HG03066 (cell line): ENCODE measurements around the gene ASB10.

Source experiments
- ATAC-seq: cut with Tn5 transposase; IDR thresholded peaks from one replicate; pipeline ENCODE4 v1.9.1; 2021; ENCODE audit warnings: low read depth; ENCODE audit not compliant: unreplicated experiment

Gene ASB10

GRCh38 chr7:151137791-151138152 is 49.3 kb downstream of the ASB10 start:
- no peak for ATAC-seq

DNA sequence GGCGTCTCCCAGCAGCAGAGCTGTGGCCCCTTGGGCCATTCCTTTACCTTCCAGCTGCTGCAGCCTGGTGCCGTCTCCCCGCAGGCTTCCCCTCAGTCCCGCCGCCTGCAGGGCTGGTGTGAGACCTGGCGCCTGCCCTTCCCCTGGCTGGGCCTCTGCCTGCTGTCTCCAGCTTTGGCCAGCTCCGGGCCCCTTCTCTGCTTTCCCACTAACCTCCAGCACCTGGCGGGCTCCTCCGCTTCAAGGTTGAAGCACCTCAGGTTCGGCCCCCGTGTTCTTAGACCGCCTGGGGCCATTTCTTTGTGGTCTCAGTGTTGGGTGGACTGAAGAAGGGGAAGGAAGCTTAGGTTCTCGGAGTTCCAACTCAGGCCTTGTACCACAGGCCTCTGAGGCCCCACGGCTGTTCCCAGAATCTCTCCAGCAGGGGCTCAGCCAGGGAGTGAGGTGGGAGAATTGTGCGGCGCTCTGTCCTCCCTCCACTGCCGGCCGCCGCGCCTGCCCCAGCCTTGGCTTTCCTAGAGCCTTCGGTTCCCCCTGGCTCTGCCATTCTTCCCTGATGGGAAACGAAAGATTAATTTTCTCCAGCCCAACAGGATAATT is 49.9 kb downstream of the ASB10 start:
- ATAC-seq: no peak

DNA sequence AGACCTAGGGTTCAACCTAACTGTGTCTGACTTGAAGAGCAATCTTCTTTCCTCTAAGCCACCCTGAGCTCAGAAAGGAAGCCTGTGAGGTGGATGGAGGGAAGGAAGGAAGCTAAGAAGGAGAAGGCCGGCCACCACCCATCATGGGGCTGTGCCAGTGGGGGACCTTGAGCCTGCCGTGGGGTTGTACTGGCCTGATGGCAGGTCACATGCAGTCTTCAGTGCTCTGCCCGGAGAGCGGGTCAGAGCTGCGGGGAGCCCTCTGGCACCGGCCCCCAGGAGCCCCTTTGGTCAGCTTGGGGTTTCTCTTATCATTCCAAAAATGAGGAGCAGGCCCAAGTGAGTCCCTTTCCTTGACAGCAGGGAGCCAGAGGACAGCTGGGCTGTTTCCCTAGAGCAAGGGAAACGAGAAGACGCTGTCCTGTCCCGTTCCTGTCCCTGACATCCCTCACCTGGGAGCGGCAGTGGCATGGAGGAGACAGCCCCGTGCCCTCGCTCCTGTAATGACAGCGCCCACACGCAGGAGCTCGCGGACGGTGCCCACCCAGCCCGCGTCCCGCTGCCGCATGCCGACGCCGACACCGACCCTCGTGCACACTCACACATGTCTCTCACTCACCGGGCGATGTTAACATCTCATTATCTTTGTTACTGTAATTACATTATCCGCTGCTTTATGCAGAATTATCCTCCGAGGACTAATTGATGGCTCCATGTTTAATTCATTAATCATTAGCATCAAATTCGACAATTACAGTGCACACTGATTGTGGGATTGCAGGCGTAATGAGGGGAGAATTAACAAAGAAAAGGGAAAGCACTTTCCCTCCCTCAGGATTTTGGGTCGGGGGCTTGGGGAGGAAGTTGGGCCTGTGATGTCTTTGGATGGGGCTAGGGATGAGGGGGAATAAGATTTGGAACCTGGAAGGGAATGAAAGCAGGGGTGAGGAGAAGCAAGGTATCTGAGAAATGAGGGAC is 50.9 kb downstream of the ASB10 start:
- ATAC-seq: no peak

GRCh38 chr7:151135525-151135845 is 51.6 kb downstream of the ASB10 start:
- ATAC-seq: no peak

- ATAC-seq: no peak
Measured at GRCh38 chr7:151134743-151135524, 52.1 kb downstream of the ASB10 start.

DNA sequence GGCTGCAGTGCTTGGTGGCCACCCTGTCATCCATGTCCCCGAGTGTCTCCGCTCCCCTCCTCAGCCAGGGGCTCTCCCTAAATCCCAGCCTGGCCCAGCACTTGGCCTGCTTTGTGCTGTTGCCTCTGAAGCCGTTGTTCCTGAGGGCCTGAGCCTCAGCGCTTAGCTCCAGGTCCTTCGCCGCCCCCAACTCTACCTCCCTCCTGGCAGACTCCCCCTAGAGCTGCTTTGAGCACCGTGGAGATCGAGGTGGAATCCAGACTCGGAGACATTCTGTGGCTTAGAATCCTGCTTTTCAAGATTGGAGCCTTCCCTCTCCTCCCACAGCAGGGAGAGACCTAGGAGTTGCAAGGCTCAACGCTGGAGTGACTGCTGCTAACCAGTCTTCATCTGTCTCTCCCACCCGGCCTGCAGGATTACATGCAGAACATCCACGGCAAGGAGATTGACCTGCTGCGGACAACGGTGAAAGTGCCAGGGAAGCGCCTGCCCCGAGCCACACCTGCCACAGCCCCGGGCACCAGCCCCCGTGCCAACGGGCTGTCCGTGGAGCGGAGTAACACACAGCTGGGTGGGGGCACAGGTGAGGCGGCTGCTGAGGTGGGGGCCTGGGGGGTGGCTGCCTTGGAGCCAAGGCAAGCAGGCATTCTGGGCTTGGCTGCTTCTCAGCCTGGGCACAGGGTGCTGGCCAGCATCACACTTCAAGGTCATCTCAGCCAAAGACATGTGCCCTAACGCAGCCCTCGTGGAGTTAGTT is 52.9 kb downstream of the ASB10 start:
- no peak for ATAC-seq

GRCh38 chr7:151133266-151133985 is 53.6 kb downstream of the ASB10 start:
- no peak for ATAC-seq

GRCh38 chr7:151132461-151133205 is 54.4 kb downstream of the ASB10 start:
- ATAC-seq: no peak

- ATAC-seq: no peak
Measured at GRCh38 chr7:151131592-151132293, 55.3 kb downstream of the ASB10 start.

- no peak for ATAC-seq
Measured at GRCh38 chr7:151131224-151131591, 55.8 kb downstream of the ASB10 start.

DNA sequence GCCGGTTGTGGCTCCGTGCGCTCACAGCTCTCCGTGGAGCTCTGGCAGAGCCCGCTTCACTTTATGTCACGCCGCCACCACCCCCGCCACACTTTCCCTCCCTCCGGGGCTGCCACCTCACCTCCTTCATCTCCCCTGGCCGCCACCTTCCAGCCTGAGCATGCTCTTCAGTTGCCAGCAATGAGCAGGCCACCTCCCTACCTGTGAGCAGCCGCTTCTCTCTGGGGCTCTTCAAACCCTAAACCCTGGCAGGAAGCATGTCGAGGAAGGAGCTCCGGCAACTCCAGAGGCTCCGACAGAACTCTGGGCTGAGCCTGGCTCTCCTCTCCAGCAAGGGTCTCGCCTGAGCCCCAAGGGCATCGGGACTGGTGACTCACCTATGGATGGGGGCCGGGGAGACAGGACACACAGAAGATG is 56.3 kb downstream of the ASB10 start:
- no peak for ATAC-seq

GRCh38 chr7:151129960-151130591 is 57.0 kb downstream of the ASB10 start:
- ATAC-seq: no peak

DNA sequence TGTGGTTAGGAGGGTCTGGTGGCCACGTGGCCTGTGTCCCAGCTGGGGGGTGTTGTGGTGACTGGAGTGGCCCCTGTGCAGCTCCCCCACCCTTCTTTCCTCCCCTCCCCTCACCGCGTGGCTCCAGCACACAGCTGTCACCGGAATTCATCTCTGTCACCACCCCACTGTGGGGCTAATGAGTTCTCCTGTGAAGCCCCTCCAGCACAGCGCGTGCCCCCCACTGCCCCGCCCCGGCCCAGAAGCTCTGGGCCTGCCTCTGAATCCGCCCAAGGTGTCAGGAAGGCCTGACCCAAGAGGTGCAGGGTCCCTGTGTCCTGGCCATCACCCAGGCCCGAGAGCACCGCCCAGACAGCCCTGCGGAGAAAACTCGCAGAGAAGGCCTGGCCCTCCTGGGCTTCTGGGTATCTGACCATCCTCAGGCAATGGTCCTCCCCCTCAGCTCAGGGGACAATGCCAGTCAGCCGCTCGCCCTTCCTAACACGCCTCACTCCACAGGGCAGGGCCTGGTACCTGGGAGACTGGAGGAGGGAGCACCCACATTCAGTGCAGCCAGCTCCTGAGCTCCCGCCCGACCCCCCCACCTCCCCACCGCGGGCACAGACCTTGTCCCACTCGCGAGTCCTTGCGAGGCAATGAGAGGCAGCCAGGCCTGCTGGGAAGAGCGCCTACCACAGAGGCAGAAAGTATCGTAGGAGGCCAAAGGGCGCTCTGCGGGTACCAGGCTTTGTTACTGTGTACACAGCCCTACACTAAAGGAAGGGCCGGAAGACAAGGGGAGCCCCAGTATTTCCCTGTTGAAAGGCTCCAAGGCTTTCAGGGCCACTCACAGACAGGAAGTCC is 57.7 kb downstream of the ASB10 start:
- no peak for ATAC-seq

DNA sequence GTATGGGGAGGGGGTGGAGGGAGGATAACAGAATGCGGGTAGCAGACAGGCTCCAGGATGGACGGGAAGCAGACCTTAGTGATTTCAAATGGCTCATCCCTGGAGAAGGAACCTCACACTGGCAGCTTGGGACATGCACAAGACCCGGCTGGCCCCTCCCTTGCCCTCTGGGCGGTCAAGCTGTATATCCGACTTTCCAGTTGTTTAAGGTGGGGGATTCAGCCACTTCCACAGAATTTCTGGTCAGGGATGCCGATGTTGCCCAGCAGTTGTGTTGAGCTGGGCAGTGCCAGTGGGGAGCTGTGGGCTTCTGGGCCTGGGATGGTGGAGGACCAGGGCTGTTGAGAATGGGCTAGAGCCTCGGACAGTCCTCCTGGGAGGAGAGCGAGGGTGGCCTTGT is 58.3 kb downstream of the ASB10 start:
- no peak for ATAC-seq

GRCh38 chr7:151128144-151128543 is 58.9 kb downstream of the ASB10 start:
- no peak for ATAC-seq

GRCh38 chr7:151126491-151127137 is 60.4 kb downstream of the ASB10 start:
- no peak for ATAC-seq
